Epidermal melanocyte (primary cell): Measurements from ENCODE around the gene MTHFD1.

Experiments used
- DNase-seq: peaks from one replicate; pipeline ENCODE4 v3.0.0; 2011; ENCODE audit warnings: low spot score; ENCODE audit not compliant: insufficient read length

MTHFD1 gene

DNA sequence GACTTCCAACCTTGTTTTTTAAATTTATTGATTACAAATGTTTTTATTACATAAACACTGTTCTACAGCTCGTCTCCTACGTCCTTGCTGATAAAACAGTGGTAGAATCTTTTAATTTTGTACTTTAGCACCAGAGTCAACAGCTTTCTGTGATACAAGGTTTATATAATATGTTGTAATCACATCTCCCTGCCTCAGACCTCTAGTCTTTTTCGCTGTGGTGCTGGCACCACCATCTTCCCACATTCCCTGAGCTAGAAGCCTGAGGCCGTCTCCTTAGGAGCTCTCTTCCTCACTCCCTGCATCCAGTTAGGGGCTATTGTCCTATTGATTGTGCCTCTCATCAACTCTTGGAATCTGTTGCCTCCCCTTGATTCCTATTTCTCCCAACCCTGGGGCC, 17.1 kb downstream of the MTHFD1 start:
- DNase-seq = no peak

DNA sequence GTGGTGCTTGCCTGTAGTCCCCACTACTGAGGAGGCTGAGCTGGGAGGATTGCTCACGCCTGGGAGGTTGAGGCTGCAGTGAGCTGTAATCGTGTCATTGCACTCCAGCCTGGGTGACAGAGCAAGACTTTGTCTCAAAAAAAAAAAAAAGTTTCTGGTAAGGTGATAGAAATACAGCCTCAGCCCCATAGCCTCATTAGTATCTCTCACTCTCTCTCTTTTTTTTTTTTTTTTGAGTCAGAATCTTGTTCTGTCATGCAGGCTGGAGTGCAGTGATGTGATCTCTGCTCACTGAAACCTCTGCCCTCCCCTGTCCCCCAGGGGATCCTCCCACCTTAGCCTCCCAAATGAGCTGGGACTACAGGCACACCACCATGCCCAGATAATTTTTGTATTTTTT, 19.2 kb downstream of the MTHFD1 start:
- no peak for DNase-seq

- no peak for DNase-seq
These were observed 21.2 kb downstream of the MTHFD1 start for GRCh38 chr14:64409126-64409920.

DNA sequence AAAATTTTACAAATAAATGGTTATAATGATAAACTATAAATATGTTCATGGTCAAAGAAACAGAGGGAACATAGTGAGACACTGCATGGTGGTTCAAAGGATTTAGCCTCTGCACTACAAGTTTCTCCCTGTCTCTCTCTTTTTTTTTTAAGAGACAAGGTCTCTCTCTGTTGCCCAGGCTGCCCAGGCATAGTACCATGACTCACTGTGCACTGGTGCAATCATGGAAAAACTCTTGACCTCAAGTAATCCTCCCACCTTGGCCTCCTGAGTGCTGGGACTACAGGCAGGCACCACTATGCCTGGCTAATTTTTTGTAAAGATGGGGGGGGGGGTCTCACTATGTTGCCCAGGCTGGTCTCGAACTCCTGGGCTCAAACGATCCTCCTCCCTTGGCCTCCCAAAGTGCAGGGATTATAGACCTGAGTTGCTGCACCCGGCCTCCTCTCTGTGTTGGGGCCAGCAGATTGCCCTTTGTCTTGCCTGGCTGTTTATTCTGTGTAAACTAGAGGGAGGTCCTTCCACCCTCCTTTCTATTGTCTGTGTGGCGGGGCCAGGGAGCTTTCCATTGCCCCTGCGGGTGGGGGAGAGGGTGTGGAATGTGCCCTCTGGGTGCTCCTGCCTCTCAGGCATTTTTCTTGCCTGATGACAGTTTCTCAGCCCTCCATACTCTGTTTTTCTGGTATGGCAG, 22.1 kb downstream of the MTHFD1 start:
- DNase-seq = no peak

- no peak for DNase-seq
These were observed 22.8 kb downstream of the MTHFD1 start for GRCh38 chr14:64411001-64411400.

GRCh38 chr14:64412237-64412636, 24.1 kb downstream of the MTHFD1 start:
- no peak for DNase-seq

DNA sequence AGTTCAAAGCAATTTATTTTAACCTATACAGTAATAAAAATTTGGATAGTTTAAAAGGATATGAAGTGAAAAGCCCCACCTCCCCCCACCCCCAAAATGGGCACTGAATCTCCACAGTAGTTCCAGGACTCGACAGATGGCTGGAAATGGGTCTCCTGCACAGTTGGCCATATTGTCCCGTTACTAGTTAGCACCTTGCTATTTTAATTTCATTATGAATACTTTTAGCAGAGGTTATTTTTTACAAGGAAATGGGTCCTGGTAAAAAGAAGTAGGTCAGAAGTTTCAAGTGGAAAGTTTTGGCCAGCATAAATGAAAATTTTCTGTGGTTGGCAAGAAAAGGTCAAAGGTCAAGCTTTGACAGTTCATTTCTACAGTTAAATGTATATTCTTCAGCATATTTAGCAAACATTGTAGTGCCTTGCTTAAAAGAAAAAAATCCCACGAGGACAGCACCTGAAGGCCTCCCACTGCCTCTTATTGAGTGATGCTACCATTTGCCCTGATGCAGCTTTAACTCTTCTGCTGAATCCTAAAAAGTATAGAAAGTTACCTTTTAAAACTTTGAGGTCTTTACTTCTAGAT, 28.3 kb downstream of the MTHFD1 start:
- no peak for DNase-seq

DNA sequence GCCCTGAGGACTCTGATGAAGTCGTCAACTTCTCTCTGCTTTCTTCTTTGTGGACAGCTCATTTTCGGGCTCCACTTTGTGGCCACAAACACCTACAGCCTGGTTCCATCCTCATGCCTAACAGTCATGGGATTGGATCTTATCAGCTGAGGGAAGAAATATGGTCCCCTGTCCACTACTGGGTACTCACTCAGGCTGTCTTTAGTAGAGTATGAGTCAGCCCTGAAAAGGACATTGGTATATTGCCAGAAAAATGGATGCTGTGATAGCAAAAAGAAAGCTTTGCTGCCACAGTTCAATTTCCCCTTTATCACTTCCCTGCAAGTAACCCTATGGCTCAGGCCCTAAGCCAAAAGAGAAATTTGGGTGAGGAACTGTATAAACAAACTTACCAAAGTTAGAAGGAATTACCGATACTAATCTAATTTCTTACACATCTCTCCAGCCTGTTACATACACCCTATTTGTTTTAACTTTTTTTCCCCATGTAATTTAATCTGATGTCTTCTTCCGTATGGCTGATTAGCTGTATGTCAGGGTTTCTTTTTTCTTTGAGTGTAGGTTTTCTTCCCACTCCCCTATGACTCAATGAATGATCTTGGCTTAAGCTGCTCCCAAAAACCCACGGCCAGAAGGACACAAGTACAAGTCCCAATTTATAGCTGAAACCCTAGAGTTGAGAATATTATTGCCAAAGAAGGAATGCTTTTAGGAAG, 29.1 kb downstream of the MTHFD1 start:
- no peak for DNase-seq

GRCh38 chr14:64417771-64418125, 29.6 kb downstream of the MTHFD1 start:
- no peak for DNase-seq

DNA sequence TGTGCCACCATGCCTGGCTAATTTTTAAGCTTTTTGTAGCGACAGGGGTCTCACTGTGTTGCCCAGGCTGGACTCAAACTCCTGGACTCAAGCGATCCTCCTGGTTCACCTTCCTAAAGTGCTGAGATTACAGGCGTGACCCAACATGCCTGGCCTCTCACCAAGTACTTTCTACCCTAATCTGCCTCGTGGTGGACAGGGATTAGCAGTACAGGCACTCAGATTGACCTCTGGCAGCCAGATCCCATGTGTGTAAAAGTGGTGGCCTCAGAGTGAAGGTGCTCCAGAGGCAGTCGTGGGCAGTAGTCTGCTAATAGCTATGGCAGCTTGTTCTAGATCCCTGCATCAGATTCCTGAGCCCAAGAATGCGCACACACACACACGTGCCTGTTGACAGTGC, 30.9 kb downstream of the MTHFD1 start:
- no peak for DNase-seq

- DNase-seq = no peak
These were observed 33.0 kb downstream of the MTHFD1 start for GRCh38 chr14:64421166-64421565.

DNA sequence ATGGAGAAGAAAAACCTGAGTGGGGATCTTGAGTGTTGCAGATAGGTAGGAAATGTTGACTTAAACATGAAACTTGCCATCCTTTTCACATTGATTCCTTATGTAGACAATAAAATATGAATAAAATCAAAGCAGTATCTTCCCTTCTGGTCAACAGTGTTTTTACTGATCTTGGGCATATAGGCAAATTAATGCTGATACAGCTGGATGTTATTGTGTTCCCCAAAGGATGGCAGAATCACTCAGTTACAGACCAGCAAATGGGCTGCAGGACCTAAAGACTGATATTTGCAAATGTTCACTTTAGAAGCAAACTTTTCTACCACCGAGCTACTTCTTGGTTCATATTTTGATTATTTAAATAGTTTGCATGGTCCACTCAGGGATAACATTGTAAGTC, 33.9 kb downstream of the MTHFD1 start:
- DNase-seq = no peak

- no peak for DNase-seq
These were observed 34.6 kb downstream of the MTHFD1 start for GRCh38 chr14:64422756-64423155.

DNA sequence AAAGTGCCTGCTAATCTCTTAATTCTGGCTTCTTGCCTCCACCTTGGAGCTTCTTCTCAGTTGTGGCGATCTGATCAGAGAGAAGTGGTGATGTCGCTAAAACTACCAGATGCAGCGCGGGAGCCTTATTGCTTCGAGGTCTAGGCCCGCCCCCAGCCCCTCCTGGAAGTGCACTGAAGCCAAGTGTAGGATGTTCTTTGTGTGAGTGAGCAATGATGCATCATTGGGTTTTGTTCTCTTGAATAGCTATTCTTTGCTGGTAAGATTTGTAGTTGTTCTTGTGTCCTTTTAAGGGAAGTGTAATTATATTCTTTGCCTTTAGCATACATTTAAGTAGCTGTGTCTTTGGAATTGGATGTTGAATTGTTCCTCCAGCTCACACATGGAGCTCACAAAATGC, 35.8 kb downstream of the MTHFD1 start:
- DNase-seq = no peak

GRCh38 chr14:64434528-64434927, 46.4 kb downstream of the MTHFD1 start:
- DNase-seq = no peak

DNA sequence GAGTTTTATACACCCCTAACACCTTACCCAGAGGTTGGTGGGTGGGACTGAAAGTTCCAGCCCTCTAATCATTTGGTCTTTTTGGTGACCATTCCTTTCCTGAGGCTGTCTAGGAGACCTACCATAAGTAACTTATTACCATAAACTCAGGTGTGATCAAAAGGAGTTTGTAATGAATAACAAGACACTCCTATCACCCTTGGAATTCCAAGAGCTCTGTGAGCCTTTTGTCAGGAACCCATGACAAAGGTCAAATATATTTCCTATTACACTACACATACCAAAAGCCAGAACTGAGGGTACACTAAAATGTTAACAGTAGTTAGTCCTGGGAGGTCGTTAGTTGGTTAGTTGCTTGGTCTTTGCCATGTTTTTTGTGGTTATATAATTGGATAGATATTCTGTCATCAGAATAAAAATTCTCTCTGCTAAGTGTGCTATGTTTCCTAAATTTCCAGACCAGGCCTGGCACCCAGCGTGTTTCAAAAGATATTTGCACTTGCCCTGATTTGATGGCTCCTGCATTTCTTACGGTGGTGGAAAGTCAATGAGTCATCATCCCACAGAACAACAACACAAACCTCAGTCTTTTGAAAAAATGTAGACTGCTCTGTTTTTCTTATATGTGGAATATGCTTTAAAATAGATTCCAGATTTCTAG, 50.2 kb downstream of the MTHFD1 start:
- DNase-seq = peak; percentile 36

GRCh38 chr14:64439141-64439540, 51.0 kb downstream of the MTHFD1 start:
- DNase-seq = no peak

DNA sequence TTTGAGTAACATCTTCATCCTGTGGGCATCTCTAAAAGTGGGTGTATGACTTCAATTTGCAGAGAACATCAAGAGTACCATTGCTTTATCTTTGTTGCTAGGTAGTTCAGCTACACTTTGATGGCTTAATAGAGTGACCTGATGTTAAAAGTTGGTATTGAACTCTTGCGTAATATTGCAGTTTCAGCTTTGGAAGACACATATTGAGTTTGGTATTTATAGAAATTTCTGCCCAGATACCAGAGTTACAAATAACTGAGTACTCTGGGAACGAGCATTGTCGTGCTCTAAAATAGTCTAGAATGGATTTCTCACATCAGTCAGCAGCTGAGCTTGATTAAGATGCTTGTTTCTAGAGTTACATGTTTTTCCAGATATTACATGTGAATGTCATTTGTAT, 52.3 kb downstream of the MTHFD1 start:
- DNase-seq = no peak

GRCh38 chr14:64442300-64442988, 54.3 kb downstream of the MTHFD1 start:
- no peak for DNase-seq

DNA sequence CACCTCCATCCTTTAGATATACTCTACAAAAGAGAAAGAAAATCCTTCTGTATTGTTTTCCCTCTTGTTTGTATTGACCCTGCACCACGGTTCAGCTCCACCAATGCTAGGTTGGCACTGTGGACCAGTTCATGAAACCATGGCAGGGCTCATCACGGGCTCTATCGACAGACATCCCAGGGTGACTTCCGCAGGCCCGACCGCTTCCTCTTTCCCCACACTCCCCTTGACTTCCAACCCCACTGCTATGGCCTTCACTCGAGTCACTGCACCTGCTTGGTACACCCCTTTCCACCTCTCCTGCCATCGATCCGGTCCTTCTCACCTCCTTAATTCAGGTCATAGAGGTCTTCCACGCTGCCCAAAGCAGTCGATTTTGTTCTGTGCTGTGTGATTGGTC, 56.0 kb downstream of the MTHFD1 start:
- DNase-seq = no peak
